ENCODE data around the gene HOXB2.

DNA sequence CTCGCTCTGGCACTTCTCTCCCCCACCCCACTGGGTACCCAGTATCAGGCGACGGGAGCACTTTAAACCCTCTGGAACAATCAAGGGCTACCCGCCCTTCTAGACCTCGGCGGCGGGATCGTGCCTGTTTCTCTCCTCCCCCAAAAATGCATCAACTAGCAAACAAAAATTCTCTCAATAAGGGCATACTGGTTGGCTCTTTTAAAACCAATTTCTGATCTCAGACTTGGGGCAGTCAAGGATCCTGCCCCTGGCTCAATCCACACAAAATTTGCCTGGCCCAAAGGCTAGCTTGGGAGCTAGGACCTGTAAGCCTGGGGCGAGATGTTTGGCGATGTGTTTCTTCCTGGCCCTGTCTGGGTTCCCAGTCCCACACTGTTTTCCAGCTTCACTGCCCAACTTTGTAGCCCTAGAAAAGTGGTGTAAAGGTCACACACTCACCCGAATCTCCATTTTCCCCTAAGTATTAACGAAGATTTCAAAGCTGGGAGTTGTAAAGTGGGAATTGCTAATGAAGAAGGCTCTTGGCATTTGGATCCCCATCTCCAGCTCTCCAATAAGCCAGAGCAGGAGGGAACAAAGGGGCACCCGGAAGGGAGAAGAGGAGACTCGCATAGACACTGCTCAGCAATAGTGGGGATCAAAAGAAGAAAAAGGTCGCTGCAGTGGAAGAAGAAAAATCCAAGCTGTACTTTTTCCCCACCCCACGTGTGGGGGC, 14.4 kb upstream of the HOXB2 start:
- TF ChIP-seq CREB1 (CRISPR knock-in tag; IDR thresholded peaks at IDR 0.05) (no peak), SP1 (CRISPR knock-in tag; conservative IDR thresholded peaks at IDR 0.05) (no peak), TEAD4 (CRISPR knock-in tag; IDR thresholded peaks at IDR 0.05) (no peak), ZNF121 (CRISPR knock-in tag; IDR thresholded peaks at IDR 0.05) (no peak), JUN (CRISPR knock-in tag; IDR thresholded peaks at IDR 0.05) (no peak), FOXJ3 (CRISPR knock-in tag; IDR thresholded peaks at IDR 0.05; ENCODE audit: borderline replicate concordance) (no peak)
- TF ChIP-seq, protein P1, sequence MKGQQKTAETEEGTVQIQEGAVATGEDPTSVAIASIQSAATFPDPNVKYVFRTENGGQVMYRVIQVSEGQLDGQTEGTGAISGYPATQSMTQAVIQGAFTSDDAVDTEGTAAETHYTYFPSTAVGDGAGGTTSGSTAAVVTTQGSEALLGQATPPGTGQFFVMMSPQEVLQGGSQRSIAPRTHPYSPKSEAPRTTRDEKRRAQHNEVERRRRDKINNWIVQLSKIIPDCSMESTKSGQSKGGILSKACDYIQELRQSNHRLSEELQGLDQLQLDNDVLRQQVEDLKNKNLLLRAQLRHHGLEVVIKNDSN (CRISPR knock-in tag; IDR thresholded peaks at IDR 0.05): no peak
- TF ChIP-seq, protein P2, sequence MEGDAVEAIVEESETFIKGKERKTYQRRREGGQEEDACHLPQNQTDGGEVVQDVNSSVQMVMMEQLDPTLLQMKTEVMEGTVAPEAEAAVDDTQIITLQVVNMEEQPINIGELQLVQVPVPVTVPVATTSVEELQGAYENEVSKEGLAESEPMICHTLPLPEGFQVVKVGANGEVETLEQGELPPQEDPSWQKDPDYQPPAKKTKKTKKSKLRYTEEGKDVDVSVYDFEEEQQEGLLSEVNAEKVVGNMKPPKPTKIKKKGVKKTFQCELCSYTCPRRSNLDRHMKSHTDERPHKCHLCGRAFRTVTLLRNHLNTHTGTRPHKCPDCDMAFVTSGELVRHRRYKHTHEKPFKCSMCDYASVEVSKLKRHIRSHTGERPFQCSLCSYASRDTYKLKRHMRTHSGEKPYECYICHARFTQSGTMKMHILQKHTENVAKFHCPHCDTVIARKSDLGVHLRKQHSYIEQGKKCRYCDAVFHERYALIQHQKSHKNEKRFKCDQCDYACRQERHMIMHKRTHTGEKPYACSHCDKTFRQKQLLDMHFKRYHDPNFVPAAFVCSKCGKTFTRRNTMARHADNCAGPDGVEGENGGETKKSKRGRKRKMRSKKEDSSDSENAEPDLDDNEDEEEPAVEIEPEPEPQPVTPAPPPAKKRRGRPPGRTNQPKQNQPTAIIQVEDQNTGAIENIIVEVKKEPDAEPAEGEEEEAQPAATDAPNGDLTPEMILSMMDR (IDR thresholded peaks at IDR 0.05): no peak
- TF ChIP-seq, protein P3, sequence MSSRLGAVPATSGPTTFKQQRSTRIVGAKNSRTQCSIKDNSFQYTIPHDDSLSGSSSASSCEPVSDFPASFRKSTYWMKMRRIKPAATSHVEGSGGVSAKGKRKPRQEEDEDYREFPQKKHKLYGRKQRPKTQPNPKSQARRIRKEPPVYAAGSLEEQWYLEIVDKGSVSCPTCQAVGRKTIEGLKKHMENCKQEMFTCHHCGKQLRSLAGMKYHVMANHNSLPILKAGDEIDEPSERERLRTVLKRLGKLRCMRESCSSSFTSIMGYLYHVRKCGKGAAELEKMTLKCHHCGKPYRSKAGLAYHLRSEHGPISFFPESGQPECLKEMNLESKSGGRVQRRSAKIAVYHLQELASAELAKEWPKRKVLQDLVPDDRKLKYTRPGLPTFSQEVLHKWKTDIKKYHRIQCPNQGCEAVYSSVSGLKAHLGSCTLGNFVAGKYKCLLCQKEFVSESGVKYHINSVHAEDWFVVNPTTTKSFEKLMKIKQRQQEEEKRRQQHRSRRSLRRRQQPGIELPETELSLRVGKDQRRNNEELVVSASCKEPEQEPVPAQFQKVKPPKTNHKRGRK (CRISPR knock-in tag; IDR thresholded peaks at IDR 0.05; ENCODE audit: borderline replicate concordance): no peak
- TF ChIP-seq, protein P4, sequence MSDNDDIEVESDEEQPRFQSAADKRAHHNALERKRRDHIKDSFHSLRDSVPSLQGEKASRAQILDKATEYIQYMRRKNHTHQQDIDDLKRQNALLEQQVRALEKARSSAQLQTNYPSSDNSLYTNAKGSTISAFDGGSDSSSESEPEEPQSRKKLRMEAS (CRISPR knock-in tag; IDR thresholded peaks at IDR 0.05): no peak
- TF ChIP-seq, protein P5, sequence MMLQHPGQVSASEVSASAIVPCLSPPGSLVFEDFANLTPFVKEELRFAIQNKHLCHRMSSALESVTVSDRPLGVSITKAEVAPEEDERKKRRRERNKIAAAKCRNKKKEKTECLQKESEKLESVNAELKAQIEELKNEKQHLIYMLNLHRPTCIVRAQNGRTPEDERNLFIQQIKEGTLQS (CRISPR knock-in tag; conservative IDR thresholded peaks at IDR 0.05): no peak
- TF ChIP-seq, protein P6, sequence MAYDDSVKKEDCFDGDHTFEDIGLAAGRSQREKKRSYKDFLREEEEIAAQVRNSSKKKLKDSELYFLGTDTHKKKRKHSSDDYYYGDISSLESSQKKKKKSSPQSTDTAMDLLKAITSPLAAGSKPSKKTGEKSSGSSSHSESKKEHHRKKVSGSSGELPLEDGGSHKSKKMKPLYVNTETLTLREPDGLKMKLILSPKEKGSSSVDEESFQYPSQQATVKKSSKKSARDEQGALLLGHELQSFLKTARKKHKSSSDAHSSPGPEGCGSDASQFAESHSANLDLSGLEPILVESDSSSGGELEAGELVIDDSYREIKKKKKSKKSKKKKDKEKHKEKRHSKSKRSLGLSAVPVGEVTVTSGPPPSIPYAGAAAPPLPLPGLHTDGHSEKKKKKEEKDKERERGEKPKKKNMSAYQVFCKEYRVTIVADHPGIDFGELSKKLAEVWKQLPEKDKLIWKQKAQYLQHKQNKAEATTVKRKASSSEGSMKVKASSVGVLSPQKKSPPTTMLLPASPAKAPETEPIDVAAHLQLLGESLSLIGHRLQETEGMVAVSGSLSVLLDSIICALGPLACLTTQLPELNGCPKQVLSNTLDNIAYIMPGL (CRISPR knock-in tag; IDR thresholded peaks at IDR 0.05): no peak
- TF ChIP-seq, protein P7, sequence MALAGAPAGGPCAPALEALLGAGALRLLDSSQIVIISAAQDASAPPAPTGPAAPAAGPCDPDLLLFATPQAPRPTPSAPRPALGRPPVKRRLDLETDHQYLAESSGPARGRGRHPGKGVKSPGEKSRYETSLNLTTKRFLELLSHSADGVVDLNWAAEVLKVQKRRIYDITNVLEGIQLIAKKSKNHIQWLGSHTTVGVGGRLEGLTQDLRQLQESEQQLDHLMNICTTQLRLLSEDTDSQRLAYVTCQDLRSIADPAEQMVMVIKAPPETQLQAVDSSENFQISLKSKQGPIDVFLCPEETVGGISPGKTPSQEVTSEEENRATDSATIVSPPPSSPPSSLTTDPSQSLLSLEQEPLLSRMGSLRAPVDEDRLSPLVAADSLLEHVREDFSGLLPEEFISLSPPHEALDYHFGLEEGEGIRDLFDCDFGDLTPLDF (CRISPR knock-in tag; IDR thresholded peaks at IDR 0.05): no peak
- TF ChIP-seq, protein P8, sequence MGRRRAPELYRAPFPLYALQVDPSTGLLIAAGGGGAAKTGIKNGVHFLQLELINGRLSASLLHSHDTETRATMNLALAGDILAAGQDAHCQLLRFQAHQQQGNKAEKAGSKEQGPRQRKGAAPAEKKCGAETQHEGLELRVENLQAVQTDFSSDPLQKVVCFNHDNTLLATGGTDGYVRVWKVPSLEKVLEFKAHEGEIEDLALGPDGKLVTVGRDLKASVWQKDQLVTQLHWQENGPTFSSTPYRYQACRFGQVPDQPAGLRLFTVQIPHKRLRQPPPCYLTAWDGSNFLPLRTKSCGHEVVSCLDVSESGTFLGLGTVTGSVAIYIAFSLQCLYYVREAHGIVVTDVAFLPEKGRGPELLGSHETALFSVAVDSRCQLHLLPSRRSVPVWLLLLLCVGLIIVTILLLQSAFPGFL (CRISPR knock-in tag; IDR thresholded peaks at IDR 0.05; ENCODE audit: borderline replicate concordance): no peak

Data from WTC11 (cell line).